Sigmoid colon (tissue), 7 donors: ENCODE results near the gene DENND1B. TPM values are rescaled to one million over a fixed set of nuclear protein-coding genes. Genes with fewer than 3 reads are reported as not detected.

Source experiments
- DNase-seq: peaks from one replicate; pipeline ENCODE4 v3.0.0-alpha.2; 2019
- H3K27ac ChIP-seq, 4 donors: fragments of 200-600 bp; sonication (generic); one replicate each; pipeline ENCODE4 v1.5.1; 2016 to 2019; ENCODE audit warnings: mild to moderate bottlenecking in 1 of 4
- H3K27me3 ChIP-seq, 3 donors: fragments of 200-600 bp; sonication (generic); one replicate each; pipeline ENCODE4 v1.5.1; 2019; ENCODE audit warnings: mild to moderate bottlenecking in 1 of 3
- H3K36me3 ChIP-seq, 4 donors: fragments of 200-600 bp; sonication (generic); one replicate each; pipeline ENCODE4 v1.5.1; 2016 to 2019
- H3K4me1 ChIP-seq, 4 donors: fragments of 200-600 bp; sonication (generic); one replicate each; pipeline ENCODE4 v1.5.1; 2017 to 2019
- H3K4me3 ChIP-seq, 4 donors: fragments of 200-600 bp; sonication (generic); one replicate each; pipeline ENCODE4 v1.5.1; 2017 to 2019; ENCODE audit warnings: mild to moderate bottlenecking in 2 of 4, moderate library complexity in 1 of 4
- H3K9me3 ChIP-seq, 4 donors: fragments of 200-600 bp in 3 of 4; sonication (generic) in 3 of 4; one replicate each; pipeline versions ENCODE4 v1.5.1 to v1.6.1; 2013 to 2019
- EP300 ChIP-seq, 4 donors: sonication (generic); formaldehyde crosslinking; IDR thresholded peaks; one replicate each; pipeline ENCODE4 v1.6.1; 2017; ENCODE audit warnings: antibody characterized with exemption in 4 of 4
- POLR2A ChIP-seq, 2 donors: fragments of 450-650 bp; IDR thresholded peaks; one replicate each; pipeline ENCODE4 v1.6.1; 2016; ENCODE audit warnings: antibody characterized with exemption in 2 of 2, mild to moderate bottlenecking in 2 of 2, moderate library complexity in 2 of 2
- POLR2AphosphoS5 ChIP-seq, 4 donors: sonication (generic); formaldehyde crosslinking; IDR thresholded peaks; one replicate each; pipeline ENCODE4 v1.6.1; 2017; ENCODE audit warnings: antibody characterized with exemption in 4 of 4
- WGBS, 2 donors: extraction: QIAGEN DNeasy Blood & Tissue Kit; methylation state at CpG; one replicate each; pipeline ENCODE4 v1.1.7; 2013; 5-methylcytosine and 5-hydroxymethylcytosine counted together
- intact Hi-C: fragments of 100-400 bp; cut with DNase I; formaldehyde crosslinking; loops from one replicate; pipeline ENCODE4 v1.15.1; 2023
- polyA plus RNA-seq, 3 donors: library from polyadenylated mRNA; stranded (reverse); fragments of 200-250 nt; gene quantifications; one replicate each; pipeline ENCODE4 v1.2.3, GENCODE V29; 2013
- total RNA-seq, 4 donors: library from RNA; depleted of rRNA; stranded (reverse); fragments of >200 nt; gene quantifications; one replicate each; pipeline ENCODE4 v1.1.0, GENCODE V29; 2016
- TF ChIP-seq, protein P1 (sequence below), 4 experiments: fragments of 450-650 bp in 3 of 4; fragments of 200-600 bp in 1 of 4; IDR thresholded peaks; one replicate each; pipeline ENCODE4 v1.5.1; 2016 to 2019; ENCODE audit warnings: antibody characterized with exemption in 4 of 4, mild to moderate bottlenecking in 3 of 4, moderate library complexity in 2 of 4
- donor health status: healthy with polysubstance abuse.
- donor health status: Bipolar disorder and iron deficiency.
- donor health status: healthy.

DENND1B gene
- total and polyA plus RNA-seq, 7 donors: 6.6 to 16.8 (median 9.5) TPM

DNA sequence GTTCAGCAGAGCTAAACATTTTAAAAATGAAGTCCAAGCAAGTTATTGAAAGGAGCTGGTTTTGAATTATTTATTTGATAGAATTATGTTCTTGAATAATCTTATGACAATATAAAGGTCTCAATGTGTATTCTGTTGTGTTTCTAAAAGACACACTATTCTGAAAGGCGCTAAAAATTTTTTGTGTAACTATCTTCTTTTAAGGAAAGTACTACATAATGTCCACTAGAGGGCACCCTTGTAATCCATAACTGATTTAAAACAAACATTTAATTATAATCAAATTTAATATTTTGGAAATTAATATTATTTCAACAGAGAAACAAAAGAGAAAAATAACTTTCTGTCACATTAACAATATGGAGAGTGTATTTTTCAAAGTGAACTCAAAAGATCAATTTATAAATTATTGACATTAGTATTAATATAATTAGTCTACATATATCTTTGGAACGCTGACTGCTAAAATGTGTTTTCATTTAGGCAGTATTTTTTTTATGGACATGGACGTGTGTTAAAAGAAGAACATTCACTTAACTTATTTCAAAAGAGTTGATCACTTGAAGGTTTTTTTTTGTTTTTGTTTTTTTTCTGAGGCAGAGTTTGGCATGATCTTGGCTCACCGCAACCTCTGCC lies 248.4 kb downstream of the DENND1B start:
- no peaks in the 10 kb centered on the region for H3K36me3 ChIP-seq
- no peaks in the 10 kb centered on the region for H3K9me3 ChIP-seq
- H3K27ac ChIP-seq: no peak overlapping the region
- 62 to 72% methylated on average over 4 of the region's 4 CpGs for WGBS, 2 donors
- no peaks in the 10 kb centered on the region for H3K27me3 ChIP-seq
- no peaks in the 10 kb centered on the region for H3K4me1 ChIP-seq
- DNase-seq: no peak
- no peak for TF ChIP-seq POLR2AphosphoS5 (IDR thresholded peaks at IDR 0.05)
- TF ChIP-seq POLR2A (IDR thresholded peaks at IDR 0.05): no peak
- TF ChIP-seq, protein P1, sequence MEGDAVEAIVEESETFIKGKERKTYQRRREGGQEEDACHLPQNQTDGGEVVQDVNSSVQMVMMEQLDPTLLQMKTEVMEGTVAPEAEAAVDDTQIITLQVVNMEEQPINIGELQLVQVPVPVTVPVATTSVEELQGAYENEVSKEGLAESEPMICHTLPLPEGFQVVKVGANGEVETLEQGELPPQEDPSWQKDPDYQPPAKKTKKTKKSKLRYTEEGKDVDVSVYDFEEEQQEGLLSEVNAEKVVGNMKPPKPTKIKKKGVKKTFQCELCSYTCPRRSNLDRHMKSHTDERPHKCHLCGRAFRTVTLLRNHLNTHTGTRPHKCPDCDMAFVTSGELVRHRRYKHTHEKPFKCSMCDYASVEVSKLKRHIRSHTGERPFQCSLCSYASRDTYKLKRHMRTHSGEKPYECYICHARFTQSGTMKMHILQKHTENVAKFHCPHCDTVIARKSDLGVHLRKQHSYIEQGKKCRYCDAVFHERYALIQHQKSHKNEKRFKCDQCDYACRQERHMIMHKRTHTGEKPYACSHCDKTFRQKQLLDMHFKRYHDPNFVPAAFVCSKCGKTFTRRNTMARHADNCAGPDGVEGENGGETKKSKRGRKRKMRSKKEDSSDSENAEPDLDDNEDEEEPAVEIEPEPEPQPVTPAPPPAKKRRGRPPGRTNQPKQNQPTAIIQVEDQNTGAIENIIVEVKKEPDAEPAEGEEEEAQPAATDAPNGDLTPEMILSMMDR (IDR thresholded peaks at IDR 0.05): peak in 3 of 4 experiments; percentile 28 to 67 (median 34)
- intact Hi-C loops: loop anchor here (5.0 to 10.0 kb wide), 2 partner anchors 395 to 938 kb away; no protein-coding TSS in a partner anchor
- H3K4me3 ChIP-seq: no peak overlapping the region

DNA sequence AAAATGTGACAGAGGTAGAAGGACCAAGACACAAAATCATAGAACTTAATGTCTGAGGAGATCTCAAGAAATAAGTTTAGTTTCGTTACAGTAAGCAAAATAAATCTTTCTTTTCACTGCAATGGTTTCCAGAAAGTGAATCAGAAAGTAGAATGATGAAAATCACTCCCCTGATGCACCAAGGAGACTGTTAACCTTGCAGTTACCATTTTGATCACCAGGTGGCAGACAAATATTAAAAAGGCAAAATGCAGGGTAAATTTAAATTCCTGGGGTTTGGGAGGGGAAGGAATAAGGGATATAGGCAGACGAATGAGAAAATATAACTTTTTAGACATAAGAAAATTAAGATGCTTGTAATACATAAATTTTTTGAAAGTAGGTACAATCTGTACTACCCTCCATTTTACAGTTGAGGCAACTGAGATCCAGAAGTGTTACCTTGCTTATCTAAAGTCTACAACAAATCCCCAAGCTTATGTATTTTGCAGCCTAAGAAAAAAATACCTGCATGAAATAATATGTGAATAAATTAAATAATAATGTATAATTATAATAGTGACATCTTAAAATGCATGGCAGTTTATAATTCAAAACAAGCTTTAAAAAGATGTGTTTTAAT lies 254.1 kb downstream of the DENND1B start:
- intact Hi-C loops: loop anchor here (5.0 to 10.0 kb wide), 2 partner anchors 346 to 944 kb away; no protein-coding TSS in a partner anchor
- Histone ChIP-seq H3K36me3 (no peaks in the 10 kb centered on the region), H3K9me3 (no peaks in the 10 kb centered on the region), H3K27me3 (no peaks in the 10 kb centered on the region), H3K27ac (no peak overlapping the region), H3K4me1 (no peaks in the 10 kb centered on the region), H3K4me3 (no peak overlapping the region)
- DNase-seq: no peak
- 41 to 46% methylated on average over 2 of the region's 2 CpGs for WGBS, 2 donors
- TF ChIP-seq, protein P1 (IDR thresholded peaks at IDR 0.05): peak in 2 of 4 experiments; percentile 18 to 44
- TF ChIP-seq POLR2A (IDR thresholded peaks at IDR 0.05) (no peak), POLR2AphosphoS5 (IDR thresholded peaks at IDR 0.05) (no peak)

DNA sequence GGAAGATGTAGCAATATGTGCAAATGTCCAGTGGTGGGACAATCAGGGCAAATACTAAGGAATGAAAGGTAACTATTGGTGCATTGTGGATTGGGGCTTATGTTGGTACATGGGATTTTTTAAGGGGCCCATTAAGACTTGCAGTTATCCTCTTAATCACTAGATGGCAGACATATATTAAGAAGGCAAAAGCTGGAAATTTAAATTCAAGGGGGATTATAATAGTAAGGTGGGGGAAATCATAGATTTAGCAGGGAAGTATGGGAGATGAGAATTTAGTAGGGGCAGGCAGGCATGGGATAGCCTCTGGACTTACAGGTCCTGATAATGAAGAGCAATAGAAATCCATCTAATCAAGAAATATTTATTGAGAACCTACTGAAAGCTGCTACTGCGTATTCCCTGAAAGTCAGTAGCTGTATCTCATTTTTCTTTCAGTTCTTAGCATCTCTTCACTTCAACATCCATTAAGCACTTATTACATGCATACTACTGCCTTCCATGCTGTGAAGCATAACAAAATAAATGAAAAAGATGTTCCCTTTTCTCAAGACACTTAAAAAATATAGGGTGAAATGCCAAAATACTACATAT lies 255.4 kb downstream of the DENND1B start:
- Histone ChIP-seq H3K36me3 (no peaks in the 10 kb centered on the region), H3K4me3 (no peak overlapping the region), H3K4me1 (no peaks in the 10 kb centered on the region), H3K27ac (no peak overlapping the region), H3K27me3 (no peaks in the 10 kb centered on the region), H3K9me3 (no peaks in the 10 kb centered on the region)
- no peak for DNase-seq
- intact Hi-C loops: loop anchor here (5.0 to 10.0 kb wide), 2 partner anchors 347 to 945 kb away; no protein-coding TSS in a partner anchor
- WGBS, 2 donors: 95 to 98% methylated on average over 1 of the region's 1 CpG
- TF ChIP-seq POLR2AphosphoS5 (IDR thresholded peaks at IDR 0.05): no peak
- no peak for TF ChIP-seq EP300 (IDR thresholded peaks at IDR 0.05)
- TF ChIP-seq POLR2A (IDR thresholded peaks at IDR 0.05): no peak
- TF ChIP-seq, protein P1 (IDR thresholded peaks at IDR 0.05): no peak

DNA sequence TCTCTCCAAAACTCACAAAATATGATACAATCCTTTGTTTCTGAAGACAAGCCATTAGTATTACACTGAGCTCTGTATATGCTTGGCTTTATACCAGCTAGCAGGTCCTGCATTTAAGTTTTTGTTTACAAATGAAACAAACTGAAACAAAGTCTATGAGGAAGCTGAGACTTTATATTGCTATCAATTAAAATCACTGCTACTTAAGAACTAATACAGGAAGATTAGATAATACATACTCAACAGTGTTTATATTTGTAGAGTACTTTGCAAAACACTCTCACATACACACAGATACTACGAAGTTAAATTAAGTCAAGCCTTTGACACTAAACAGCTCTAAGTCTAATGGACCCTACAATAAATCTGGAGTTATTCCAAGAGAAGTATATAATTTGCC lies 259.9 kb downstream of the DENND1B start:
- Histone ChIP-seq H3K27me3 (no peaks in the 10 kb centered on the region), H3K27ac (no peak overlapping the region), H3K9me3 (no peaks in the 10 kb centered on the region), H3K4me3 (no peak overlapping the region), H3K4me1 (no peaks in the 10 kb centered on the region), H3K36me3 (peaks cover 0 to 12% (median 0%) of the 10 kb centered on the region in 4 donors)
- intact Hi-C loops: no loop called here
- WGBS, 2 donors: 73 to 86% methylated on average over 1 of the region's 1 CpG
- TF ChIP-seq POLR2AphosphoS5 (IDR thresholded peaks at IDR 0.05): no peak
- no peak for TF ChIP-seq EP300 (IDR thresholded peaks at IDR 0.05)
- TF ChIP-seq, protein P1 (IDR thresholded peaks at IDR 0.05): no peak
- TF ChIP-seq POLR2A (IDR thresholded peaks at IDR 0.05): no peak
- no peak for DNase-seq
